ENCODE measurements around the gene RYR3.

Gene RYR3

GRCh38 chr15:33440900-33441299 lies 130.1 kb downstream of the RYR3 start:
- no peak for DNase-seq (ENCODE audit: low read depth)
- no peak overlapping the region for H3K4me3 ChIP-seq (ENCODE audit: low read depth, low read length)

- no peak for DNase-seq (ENCODE audit: low read depth)
Observed at GRCh38 chr15:33442449-33442848, 131.7 kb downstream of the RYR3 start.

GRCh38 chr15:33443708-33444107 lies 132.9 kb downstream of the RYR3 start:
- no peak overlapping the region for H3K4me3 ChIP-seq (ENCODE audit: low read depth, low read length)
- no peak for DNase-seq (ENCODE audit: low read depth)

More at GRCh38 chr15:33442449-33442848, 131.7 kb downstream of the RYR3 start:
- H3K4me3 ChIP-seq (ENCODE audit: low read depth, low read length): no peak overlapping the region

- no peak overlapping the region for H3K4me3 ChIP-seq (ENCODE audit: low read depth, low read length)
- no peak for DNase-seq (ENCODE audit: low read depth)
Observed at GRCh38 chr15:33445984-33446383, 135.2 kb downstream of the RYR3 start.

- no peak for DNase-seq (ENCODE audit: low read depth)
- no peak overlapping the region for H3K4me3 ChIP-seq (ENCODE audit: low read depth, low read length)
Observed at GRCh38 chr15:33448151-33448550, 137.4 kb downstream of the RYR3 start.

- no peak overlapping the region for H3K4me3 ChIP-seq (ENCODE audit: low read depth, low read length)
- DNase-seq (ENCODE audit: low read depth): no peak
Observed at GRCh38 chr15:33448961-33449606, 138.3 kb downstream of the RYR3 start.

- no peak overlapping the region for H3K4me3 ChIP-seq (ENCODE audit: low read depth, low read length)
- no peak for DNase-seq (ENCODE audit: low read depth)
Observed at GRCh38 chr15:33449810-33450209, 139.0 kb downstream of the RYR3 start.

- no peak overlapping the region for H3K4me3 ChIP-seq (ENCODE audit: low read depth, low read length)
- DNase-seq (ENCODE audit: low read depth): no peak
Observed at GRCh38 chr15:33451385-33451784, 140.6 kb downstream of the RYR3 start.

- H3K4me3 ChIP-seq (ENCODE audit: low read depth, low read length): no peak overlapping the region
- DNase-seq (ENCODE audit: low read depth): no peak
Observed at GRCh38 chr15:33453761-33454160, 143.0 kb downstream of the RYR3 start.

GRCh38 chr15:33454346-33454745 lies 143.6 kb downstream of the RYR3 start:
- H3K4me3 ChIP-seq (ENCODE audit: low read depth, low read length): no peak overlapping the region
- no peak for DNase-seq (ENCODE audit: low read depth)

GRCh38 chr15:33454996-33455395 lies 144.2 kb downstream of the RYR3 start:
- no peak for DNase-seq (ENCODE audit: low read depth)
- no peak overlapping the region for H3K4me3 ChIP-seq (ENCODE audit: low read depth, low read length)

GRCh38 chr15:33458421-33458820 lies 147.7 kb downstream of the RYR3 start:
- H3K4me3 ChIP-seq (ENCODE audit: low read depth, low read length): no peak overlapping the region
- no peak for DNase-seq (ENCODE audit: low read depth)

- no peak overlapping the region for H3K4me3 ChIP-seq (ENCODE audit: low read depth, low read length)
- DNase-seq (ENCODE audit: low read depth): no peak
Observed at GRCh38 chr15:33460166-33460805, 149.5 kb downstream of the RYR3 start.

- H3K4me3 ChIP-seq (ENCODE audit: low read depth, low read length): no peak overlapping the region
- no peak for DNase-seq (ENCODE audit: low read depth)
Observed at GRCh38 chr15:33461671-33462070, 150.9 kb downstream of the RYR3 start.

- H3K4me3 ChIP-seq (ENCODE audit: low read depth, low read length): no peak overlapping the region
- DNase-seq (ENCODE audit: low read depth): no peak
Observed at GRCh38 chr15:33467146-33467815, 156.5 kb downstream of the RYR3 start.

- no peak for DNase-seq (ENCODE audit: low read depth)
- H3K4me3 ChIP-seq (ENCODE audit: low read depth, low read length): no peak overlapping the region
Observed at GRCh38 chr15:33467816-33468163, 157.0 kb downstream of the RYR3 start.

GRCh38 chr15:33468740-33469139 lies 158.0 kb downstream of the RYR3 start:
- DNase-seq (ENCODE audit: low read depth): no peak
- H3K4me3 ChIP-seq (ENCODE audit: low read depth, low read length): no peak overlapping the region

- no peak overlapping the region for H3K4me3 ChIP-seq (ENCODE audit: low read depth, low read length)
- no peak for DNase-seq (ENCODE audit: low read depth)
Observed at GRCh38 chr15:33473005-33473404, 162.2 kb downstream of the RYR3 start.

- DNase-seq (ENCODE audit: low read depth): no peak
- no peak overlapping the region for H3K4me3 ChIP-seq (ENCODE audit: low read depth, low read length)
Observed at GRCh38 chr15:33473714-33474113, 162.9 kb downstream of the RYR3 start.

- DNase-seq (ENCODE audit: low read depth): no peak
- H3K4me3 ChIP-seq (ENCODE audit: low read depth, low read length): no peak overlapping the region
Observed at GRCh38 chr15:33476076-33476475, 165.3 kb downstream of the RYR3 start.

- no peak for DNase-seq (ENCODE audit: low read depth)
- H3K4me3 ChIP-seq (ENCODE audit: low read depth, low read length): no peak overlapping the region
Observed at GRCh38 chr15:33476908-33477307, 166.1 kb downstream of the RYR3 start.

Data from skeletal muscle cell (primary cell).